Activated T-cell treated with anti-CD3 and anti-CD28 coated beads, Interleukin-2, amount 50 U/mL, for 4 hours (primary cell): ENCODE results near the gene UBE2E2. TPM values are rescaled to one million over a fixed set of nuclear protein-coding genes. Genes with fewer than 3 reads are reported as not detected.

ENCODE experiments used
- ATAC-seq, 2 donors: fragments of 200-7000 bp; cut with Tn5 transposase; one replicate each; pipeline ENCODE4 v1.10.0; 2021
- DNase-seq: peaks from one replicate; pipeline ENCODE4 v3.0.0-alpha.2; 2020
- H3K27me3 Mint-ChIP-seq: one replicate; pipeline ENCODE4 v1.8.0; 2021; ENCODE audit warnings: low read depth, mixed read lengths
- H3K36me3 Mint-ChIP-seq: one replicate; pipeline ENCODE4 v1.8.0; 2022; ENCODE audit warnings: mixed read lengths; ENCODE audit not compliant: insufficient read depth
- H3K4me1 Mint-ChIP-seq: one replicate; pipeline ENCODE4 v1.8.0; 2021; ENCODE audit warnings: low read depth, mixed read lengths
- H3K4me3 Mint-ChIP-seq: one replicate; pipeline ENCODE4 v1.8.0; 2021; ENCODE audit warnings: mild to moderate bottlenecking, moderate library complexity, mixed read lengths
- H3K9me3 Mint-ChIP-seq: one replicate; pipeline ENCODE4 v1.8.0; 2021; ENCODE audit warnings: mixed read lengths
- total RNA-seq, 3 donors: library from RNA; stranded (reverse); gene quantifications; one replicate each; pipeline ENCODE4 v1.2.1, GENCODE V29; 2021

Gene UBE2E2
- total RNA-seq, 3 donors from 2014 or later = 8.7 to 11.5 (median 10.4) TPM

DNA sequence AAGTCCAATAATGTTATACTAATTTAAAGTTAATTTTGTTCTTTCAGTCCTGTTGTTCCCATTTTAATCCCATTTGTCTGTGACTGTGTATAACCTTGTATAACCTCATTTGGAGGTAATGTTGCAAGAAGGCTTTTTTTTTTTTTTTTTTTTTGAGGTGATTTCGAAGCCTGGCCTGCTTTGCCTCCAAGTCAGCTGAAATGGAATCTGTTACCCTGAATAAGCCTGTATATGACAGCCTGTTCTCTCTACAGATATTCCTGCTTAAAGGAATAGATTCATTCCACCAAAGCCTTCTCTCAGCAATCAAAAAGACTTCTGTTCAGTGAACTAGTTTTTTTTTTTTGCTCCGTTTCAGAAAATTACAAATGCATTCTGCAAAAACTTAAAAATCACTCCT, 330.9 kb downstream of the UBE2E2 start:
- DNase-seq = no peak
- Mint-ChIP-seq H3K36me3 (no peaks in the 10 kb centered on the region), H3K4me3 (no peak overlapping the region), H3K9me3 (no peaks in the 10 kb centered on the region), H3K4me1 (no peaks in the 10 kb centered on the region), H3K27me3 (no peaks in the 10 kb centered on the region)
- no peak for ATAC-seq

DNA sequence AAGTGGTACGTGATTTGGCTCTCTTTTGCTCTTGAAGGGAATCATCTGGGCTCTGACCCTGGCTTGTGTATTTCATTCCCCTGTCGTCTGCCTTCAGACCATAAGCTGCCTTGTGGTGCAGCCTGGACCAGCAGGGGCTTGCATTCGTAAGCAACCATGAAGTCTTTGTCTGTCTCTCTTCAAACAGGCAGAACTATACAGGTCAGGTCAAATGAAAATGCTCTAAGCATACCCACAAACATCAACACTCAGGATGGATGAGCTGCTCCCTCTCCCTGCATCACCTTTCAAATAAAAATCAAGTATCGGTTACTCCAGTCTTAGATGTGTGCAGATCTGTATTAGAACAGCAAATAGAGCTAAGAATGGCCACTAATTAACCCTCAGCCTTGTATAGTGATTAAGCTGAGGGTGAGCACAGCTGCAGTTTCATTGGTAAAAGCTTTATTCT, 334.0 kb downstream of the UBE2E2 start:
- no peak for ATAC-seq
- H3K4me3 Mint-ChIP-seq = no peak overlapping the region
- H3K4me1 Mint-ChIP-seq = no peaks in the 10 kb centered on the region
- DNase-seq = no peak
- no peaks in the 10 kb centered on the region for H3K9me3 Mint-ChIP-seq
- no peaks in the 10 kb centered on the region for H3K36me3 Mint-ChIP-seq
- no peaks in the 10 kb centered on the region for H3K27me3 Mint-ChIP-seq

DNA sequence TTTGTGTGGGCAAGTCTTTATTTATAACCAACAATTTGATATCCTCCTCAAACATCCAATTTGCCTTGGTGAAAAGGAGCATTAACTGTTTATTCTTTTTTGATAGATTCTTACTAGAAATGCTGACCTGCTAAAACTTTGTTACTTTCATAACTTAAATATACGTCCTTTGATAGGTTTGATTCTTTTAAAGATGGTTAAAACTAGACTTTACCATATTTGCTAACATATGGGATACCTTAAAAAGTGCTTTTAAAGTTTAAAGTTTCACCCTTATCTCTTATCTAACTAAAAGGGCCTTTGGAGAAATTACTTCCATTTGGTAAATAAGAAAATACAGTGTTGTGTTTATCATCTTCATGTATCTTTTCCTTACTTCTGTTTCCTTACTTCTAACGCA, 336.1 kb downstream of the UBE2E2 start:
- no peaks in the 10 kb centered on the region for H3K9me3 Mint-ChIP-seq
- H3K4me1 Mint-ChIP-seq = no peaks in the 10 kb centered on the region
- H3K36me3 Mint-ChIP-seq = no peaks in the 10 kb centered on the region
- H3K4me3 Mint-ChIP-seq = no peak overlapping the region
- DNase-seq = no peak
- ATAC-seq = no peak
- H3K27me3 Mint-ChIP-seq = no peaks in the 10 kb centered on the region

DNA sequence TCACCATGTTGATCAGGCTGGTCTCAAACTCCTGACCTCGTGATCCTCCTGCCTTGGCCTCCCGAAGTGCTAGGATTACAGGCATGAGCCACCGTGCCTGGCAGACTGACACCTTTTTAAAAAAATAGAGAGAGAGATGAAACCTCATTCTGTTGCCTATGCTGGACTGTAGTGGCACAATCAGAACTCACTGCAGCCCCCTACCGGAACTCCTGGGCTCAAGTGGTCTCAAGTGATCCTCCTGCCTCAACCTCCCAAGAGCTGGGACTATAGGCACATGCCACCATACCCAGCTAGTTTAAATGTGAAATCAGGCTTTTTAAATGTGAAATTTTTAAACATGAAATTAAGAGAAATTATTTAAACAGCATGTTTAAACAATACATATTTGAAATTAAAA, 337.5 kb downstream of the UBE2E2 start:
- no peaks in the 10 kb centered on the region for H3K9me3 Mint-ChIP-seq
- no peaks in the 10 kb centered on the region for H3K27me3 Mint-ChIP-seq
- no peak for ATAC-seq

DNA sequence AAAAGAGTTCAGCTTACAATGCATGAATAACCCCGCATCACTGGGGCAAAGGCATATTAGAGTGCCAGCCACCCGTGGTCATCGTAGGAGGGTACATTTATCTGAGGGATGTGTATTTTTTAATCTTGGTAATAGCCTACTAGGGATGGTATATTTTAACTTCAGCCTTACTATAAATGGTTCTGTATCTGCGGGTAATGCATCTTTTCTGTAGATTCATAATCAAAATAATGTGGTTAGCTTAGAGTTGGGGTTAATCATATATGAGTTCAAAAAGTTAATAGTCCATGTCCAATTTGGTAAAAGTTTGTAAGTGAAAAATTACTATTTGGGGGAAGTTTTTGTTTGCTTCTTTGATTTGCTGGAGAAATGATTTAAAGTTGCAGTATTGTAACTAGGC, 339.0 kb downstream of the UBE2E2 start:
- Mint-ChIP-seq H3K36me3 (no peaks in the 10 kb centered on the region), H3K4me1 (no peaks in the 10 kb centered on the region), H3K4me3 (no peak overlapping the region), H3K27me3 (no peaks in the 10 kb centered on the region), H3K9me3 (no peaks in the 10 kb centered on the region)
- DNase-seq (no peak), ATAC-seq (no peak)

More for the DNA sequence above, 337.5 kb downstream of the UBE2E2 start:
- DNase-seq = no peak
- Mint-ChIP-seq H3K36me3 (no peaks in the 10 kb centered on the region), H3K4me3 (no peak overlapping the region), H3K4me1 (no peaks in the 10 kb centered on the region)

DNA sequence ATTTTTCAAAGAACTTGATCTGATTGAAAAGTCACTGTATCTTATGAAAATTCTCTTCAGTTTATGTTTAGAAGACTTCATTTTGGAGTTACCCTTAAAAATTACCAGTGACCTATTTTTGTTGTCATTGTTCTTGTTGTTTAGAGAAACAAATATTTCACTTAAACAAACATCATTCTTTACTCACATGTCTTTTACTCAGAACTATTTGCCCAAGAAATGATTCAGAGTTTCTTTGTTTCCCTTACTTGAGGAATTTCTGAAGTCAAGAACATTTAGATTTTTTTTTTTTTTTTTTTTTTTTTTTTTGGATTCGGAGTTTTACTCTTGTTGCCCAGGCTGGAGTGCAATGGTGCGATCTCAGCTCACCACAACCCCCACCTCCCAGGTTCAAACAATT, 343.1 kb downstream of the UBE2E2 start:
- DNase-seq (no peak), ATAC-seq (no peak)
- H3K36me3 Mint-ChIP-seq = no peaks in the 10 kb centered on the region
- no peaks in the 10 kb centered on the region for H3K27me3 Mint-ChIP-seq
- H3K4me1 Mint-ChIP-seq = no peaks in the 10 kb centered on the region
- H3K9me3 Mint-ChIP-seq = no peaks in the 10 kb centered on the region
- no peak overlapping the region for H3K4me3 Mint-ChIP-seq

DNA sequence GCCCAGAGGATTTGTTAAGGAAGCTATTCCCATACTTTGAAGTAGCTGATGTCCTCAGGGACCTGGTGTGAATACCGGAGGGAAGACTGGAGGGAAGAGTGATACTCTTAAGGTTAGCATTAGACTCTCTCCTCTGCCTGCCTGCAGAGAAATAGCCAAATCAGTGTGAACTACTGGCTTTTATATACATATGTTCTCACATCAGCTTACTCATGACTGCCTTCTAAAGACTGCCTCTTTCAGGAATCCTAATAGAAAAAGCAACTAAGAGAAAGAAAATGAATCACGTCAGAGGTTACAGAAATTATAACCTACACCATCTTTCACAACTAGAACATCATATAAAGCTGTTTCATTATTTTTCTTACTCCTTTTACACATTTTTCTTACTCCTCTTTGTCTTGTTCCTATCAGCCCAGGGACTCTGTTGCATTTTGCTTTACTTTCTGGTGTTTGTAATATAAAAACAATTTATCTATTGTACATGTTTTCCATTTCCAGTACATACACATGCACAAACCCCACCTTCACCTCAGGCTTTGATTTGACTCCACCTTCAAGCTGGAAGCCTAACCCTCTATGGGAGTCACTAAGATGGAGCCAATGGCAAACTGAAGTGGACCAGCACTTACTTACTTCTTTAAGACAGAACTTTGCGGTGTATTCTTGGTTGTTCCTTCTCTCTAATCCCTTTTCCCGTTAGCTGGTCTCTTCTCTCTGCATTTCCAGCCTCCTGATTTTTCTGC, 345.0 kb downstream of the UBE2E2 start:
- ATAC-seq = no peak
- H3K4me3 Mint-ChIP-seq = no peak overlapping the region
- no peaks in the 10 kb centered on the region for H3K9me3 Mint-ChIP-seq
- no peak for DNase-seq
- H3K36me3 Mint-ChIP-seq = no peaks in the 10 kb centered on the region
- no peaks in the 10 kb centered on the region for H3K27me3 Mint-ChIP-seq
- H3K4me1 Mint-ChIP-seq = no peaks in the 10 kb centered on the region

DNA sequence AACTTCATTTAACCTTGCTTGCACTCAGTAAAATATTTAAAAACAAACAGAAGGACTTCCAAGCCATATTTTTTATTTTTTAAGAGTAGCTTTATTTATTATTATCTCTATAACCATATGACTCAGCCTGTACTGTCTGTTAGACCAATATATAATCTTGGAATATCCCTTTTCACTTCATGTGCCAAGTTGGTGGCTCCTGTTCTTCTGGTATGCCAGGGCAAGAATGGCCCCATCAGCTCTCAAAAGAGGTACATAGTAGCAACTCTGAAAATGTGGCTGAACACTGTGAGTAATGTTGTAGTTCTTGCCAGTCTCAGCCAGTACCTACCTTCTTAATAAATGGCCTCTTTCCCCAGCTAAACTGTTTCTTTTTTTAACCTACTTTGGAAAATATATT, 345.6 kb downstream of the UBE2E2 start:
- no peaks in the 10 kb centered on the region for H3K36me3 Mint-ChIP-seq
- DNase-seq (no peak), ATAC-seq (no peak)
- no peaks in the 10 kb centered on the region for H3K4me1 Mint-ChIP-seq
- no peaks in the 10 kb centered on the region for H3K27me3 Mint-ChIP-seq
- no peak overlapping the region for H3K4me3 Mint-ChIP-seq
- H3K9me3 Mint-ChIP-seq = no peaks in the 10 kb centered on the region

DNA sequence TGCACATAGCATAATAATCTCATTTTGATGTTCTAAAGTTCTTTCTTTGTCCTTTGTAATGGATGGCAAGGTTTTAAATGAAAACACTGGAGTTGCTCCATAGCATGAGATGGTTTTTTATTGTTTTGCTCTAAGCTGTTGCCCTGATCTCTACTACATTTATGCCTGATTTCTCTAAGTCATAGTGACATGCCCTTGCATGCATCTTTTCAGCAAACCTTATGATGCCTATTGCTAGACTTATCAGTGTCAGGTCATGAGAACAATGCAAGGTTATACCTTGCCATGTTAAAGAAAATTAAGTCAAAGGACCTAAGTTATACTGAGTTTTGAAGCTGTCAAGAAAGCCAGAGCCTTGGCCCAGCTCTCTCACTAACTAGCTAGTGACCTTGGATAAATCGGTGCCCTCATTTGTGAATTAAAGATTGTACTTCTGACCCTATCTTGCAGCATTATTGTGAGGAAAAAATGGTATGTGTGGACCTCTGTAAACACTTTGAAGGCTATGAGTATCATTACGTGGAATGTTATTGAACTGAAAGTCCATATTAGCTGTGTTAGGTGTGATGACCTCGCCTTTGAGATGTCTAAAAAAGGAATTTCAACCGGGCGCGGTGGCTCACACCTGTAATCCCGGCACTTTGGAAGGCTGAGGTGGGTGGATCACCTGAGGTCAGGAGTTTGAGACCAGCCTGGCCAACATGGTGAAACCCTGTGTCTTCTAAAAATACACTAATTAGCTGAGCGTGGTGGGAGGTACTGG, 346.2 kb downstream of the UBE2E2 start:
- Mint-ChIP-seq H3K4me3 (no peak overlapping the region), H3K4me1 (no peaks in the 10 kb centered on the region), H3K27me3 (no peaks in the 10 kb centered on the region), H3K36me3 (no peaks in the 10 kb centered on the region), H3K9me3 (no peaks in the 10 kb centered on the region)
- ATAC-seq (no peak), DNase-seq (no peak)

DNA sequence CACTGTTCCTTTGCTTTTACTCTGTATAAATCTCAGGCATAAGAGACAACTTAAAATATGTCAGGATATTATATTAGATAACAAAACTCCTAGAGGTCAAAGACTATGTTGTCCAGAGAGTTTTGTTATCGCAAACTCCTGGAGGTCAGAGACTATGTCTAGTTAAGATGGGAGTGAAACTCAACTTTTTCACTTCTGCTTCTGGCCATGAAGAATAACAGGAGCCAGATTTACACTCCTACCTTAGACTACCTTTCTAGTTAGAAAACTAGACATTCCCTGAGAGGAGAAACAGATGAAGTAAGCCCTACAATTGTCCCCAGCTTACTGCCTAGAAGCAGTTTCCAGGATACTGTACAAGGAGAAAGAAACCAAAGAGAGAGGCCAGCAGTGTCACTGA, 347.3 kb downstream of the UBE2E2 start:
- Mint-ChIP-seq H3K36me3 (no peaks in the 10 kb centered on the region), H3K9me3 (no peaks in the 10 kb centered on the region), H3K4me3 (no peak overlapping the region), H3K4me1 (no peaks in the 10 kb centered on the region), H3K27me3 (no peaks in the 10 kb centered on the region)
- ATAC-seq = no peak
- no peak for DNase-seq

DNA sequence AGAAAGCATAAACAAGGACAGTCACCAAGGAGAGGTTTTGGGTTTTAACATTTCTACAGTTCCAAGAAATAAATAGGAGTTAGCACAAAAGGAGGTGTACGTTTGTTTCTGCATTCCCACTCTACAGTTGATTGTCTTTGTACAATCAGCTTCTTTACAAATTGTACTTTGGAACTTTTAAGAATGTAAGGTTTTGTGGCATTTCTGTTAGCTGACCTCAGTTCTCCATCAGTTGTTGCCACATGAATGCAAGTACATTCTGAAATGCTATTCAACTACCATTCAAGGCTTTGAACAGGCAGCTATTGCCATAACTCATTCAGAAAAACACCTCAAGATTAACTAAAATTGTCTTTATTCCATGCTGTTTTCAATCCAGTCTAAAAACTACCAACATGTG, 349.4 kb downstream of the UBE2E2 start:
- no peak overlapping the region for H3K4me3 Mint-ChIP-seq
- DNase-seq (no peak), ATAC-seq (no peak)
- no peaks in the 10 kb centered on the region for H3K36me3 Mint-ChIP-seq
- H3K4me1 Mint-ChIP-seq = no peaks in the 10 kb centered on the region
- no peaks in the 10 kb centered on the region for H3K9me3 Mint-ChIP-seq
- no peaks in the 10 kb centered on the region for H3K27me3 Mint-ChIP-seq

DNA sequence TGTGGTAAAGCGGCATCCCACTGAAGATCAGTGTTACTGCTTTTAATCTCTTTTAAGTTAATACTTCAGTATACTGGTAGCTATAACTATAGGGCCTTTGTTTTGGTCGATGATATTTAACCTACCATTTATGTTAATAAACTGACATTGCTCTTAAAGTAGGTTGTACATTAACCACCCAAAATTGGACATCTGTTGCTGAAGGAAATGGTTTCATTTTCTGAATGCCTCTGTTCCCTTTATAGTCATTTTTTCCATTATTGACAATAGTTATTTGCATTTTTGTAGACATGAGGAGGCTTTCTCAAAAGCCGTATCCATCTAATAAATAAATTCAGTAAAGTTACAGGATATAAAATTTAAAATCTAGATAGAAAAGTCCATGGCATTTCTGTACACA, 350.2 kb downstream of the UBE2E2 start:
- ATAC-seq (no peak), DNase-seq (no peak)
- no peaks in the 10 kb centered on the region for H3K9me3 Mint-ChIP-seq
- H3K4me1 Mint-ChIP-seq = no peaks in the 10 kb centered on the region
- H3K27me3 Mint-ChIP-seq = no peaks in the 10 kb centered on the region
- no peaks in the 10 kb centered on the region for H3K36me3 Mint-ChIP-seq
- no peak overlapping the region for H3K4me3 Mint-ChIP-seq

DNA sequence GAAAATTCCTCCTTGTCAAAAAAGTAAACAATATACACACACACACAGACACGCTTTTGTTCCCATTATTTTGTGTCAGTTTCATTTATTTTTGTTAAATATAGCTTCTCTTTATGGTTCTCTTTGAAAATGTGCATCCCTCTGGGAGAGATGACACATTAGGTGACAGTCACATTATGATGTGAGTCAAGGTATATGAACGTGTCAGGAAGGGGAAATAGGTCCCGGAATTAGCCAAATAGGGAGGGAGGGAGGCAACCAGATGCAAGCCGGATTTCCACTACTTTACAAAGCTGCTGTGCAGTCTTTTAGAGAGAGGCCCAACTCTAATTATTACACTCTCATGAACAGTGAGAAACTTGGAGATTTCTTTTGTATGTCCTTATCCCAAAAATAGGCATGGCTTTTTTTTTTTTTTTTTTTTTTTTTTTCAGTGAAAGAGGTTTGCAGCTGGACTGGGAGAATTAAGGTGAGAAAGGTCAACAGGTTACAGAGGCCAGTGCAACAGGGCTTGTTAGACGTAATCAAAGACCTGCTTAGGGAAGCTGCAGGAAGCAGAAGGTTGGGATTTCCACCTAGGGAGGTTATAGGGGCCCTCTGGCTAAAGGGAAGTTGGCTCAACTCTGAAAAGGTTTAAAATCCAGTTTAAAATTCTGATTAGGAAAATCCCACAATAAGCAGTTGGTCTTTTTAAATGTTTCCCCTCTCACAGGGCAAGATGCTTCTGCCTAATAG, 362.1 kb downstream of the UBE2E2 start:
- no peak for ATAC-seq
- Mint-ChIP-seq H3K9me3 (no peaks in the 10 kb centered on the region), H3K36me3 (no peaks in the 10 kb centered on the region), H3K27me3 (no peaks in the 10 kb centered on the region), H3K4me1 (no peaks in the 10 kb centered on the region), H3K4me3 (no peak overlapping the region)
- DNase-seq = no peak

DNA sequence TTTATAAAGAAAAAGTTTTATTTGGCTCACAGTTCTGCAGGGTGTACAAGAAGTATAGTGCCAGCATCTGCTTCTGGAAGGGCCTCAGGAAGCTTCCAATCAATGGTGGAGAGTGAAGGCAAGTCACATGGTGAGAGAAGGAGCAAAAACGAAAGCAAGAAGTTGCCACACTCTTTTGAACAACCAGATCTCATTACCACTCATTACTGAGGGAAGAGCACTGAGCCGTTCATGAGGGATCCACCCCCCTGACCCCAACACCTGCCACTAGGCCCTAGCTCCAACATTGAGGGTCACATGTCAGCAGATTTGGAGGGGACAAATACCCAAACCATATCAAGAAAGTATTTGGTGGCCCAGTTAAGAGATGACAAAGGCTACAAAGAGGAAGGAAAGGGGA, 363.4 kb downstream of the UBE2E2 start:
- DNase-seq (no peak), ATAC-seq (no peak)
- H3K4me3 Mint-ChIP-seq = no peak overlapping the region
- H3K9me3 Mint-ChIP-seq = no peaks in the 10 kb centered on the region
- H3K4me1 Mint-ChIP-seq = no peaks in the 10 kb centered on the region
- no peaks in the 10 kb centered on the region for H3K27me3 Mint-ChIP-seq
- H3K36me3 Mint-ChIP-seq = no peaks in the 10 kb centered on the region

DNA sequence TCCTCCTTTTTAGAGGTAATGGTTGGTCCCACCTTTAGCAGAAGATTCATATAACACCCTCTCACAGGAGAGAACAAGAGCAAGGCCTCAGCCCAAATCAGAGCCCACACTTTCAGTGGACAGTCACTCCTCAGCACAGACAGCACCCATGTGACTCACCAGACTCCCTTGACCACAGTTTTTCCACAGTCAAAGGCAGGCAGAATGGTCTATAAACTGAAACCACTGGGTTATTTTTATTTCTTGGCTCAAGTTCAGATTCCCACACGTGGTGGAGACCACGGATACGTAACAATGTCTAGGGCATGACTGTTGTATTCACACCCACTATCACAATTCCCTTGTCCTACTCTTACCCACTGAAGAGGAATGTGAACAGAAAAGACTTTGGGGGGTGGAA, 364.8 kb downstream of the UBE2E2 start:
- no peak for ATAC-seq
- Mint-ChIP-seq H3K9me3 (no peaks in the 10 kb centered on the region), H3K4me3 (no peak overlapping the region)

More for the DNA sequence above, 364.8 kb downstream of the UBE2E2 start:
- no peaks in the 10 kb centered on the region for H3K4me1 Mint-ChIP-seq
- H3K27me3 Mint-ChIP-seq = no peaks in the 10 kb centered on the region
- no peaks in the 10 kb centered on the region for H3K36me3 Mint-ChIP-seq
- no peak for DNase-seq
